Testis (tissue), 3 donors: ENCODE data around the gene MAST4. TPM values are rescaled to one million over a fixed set of nuclear protein-coding genes. Genes with fewer than 3 reads are reported as not detected.
A peak's percentile ranks its signal among the peaks of the same experiment; 100 is the strongest.

Experiments used
- DNase-seq: peaks from one replicate; pipeline ENCODE4 v3.0.0-alpha.2; 2019
- H3K27ac ChIP-seq, 2 donors: fragments of 200-600 bp; sonication (generic); one replicate each; pipeline ENCODE4 v1.5.1; 2019
- H3K27me3 ChIP-seq: fragments of 200-600 bp; sonication (generic); one replicate; pipeline ENCODE4 v1.5.1; 2019
- H3K36me3 ChIP-seq: fragments of 200-600 bp; sonication (generic); one replicate; pipeline ENCODE4 v1.5.1; 2017; ENCODE audit warnings: low read depth; ENCODE audit errors: missing control alignments
- H3K4me1 ChIP-seq: fragments of 200-600 bp; sonication (generic); one replicate; pipeline ENCODE4 v1.5.1; 2019
- H3K4me3 ChIP-seq, 2 donors: fragments of 200-600 bp; sonication (generic); one replicate each; pipeline ENCODE4 v1.5.1; 2017 to 2019
- H3K9me3 ChIP-seq: fragments of 200-600 bp; sonication (generic); one replicate; pipeline ENCODE4 v1.5.1; 2017
- POLR2A ChIP-seq: fragments of 450-650 bp; IDR thresholded peaks from one replicate; pipeline ENCODE4 v1.6.1; 2017; ENCODE audit warnings: antibody characterized with exemption, mild to moderate bottlenecking, moderate library complexity
- WGBS, 2 donors: methylation state at CpG; one replicate each; pipeline ENCODE4 v1.1.5; 2018; 5-methylcytosine and 5-hydroxymethylcytosine counted together
- intact Hi-C: fragments of 100-400 bp; cut with DNase I; formaldehyde crosslinking; loops from one replicate; pipeline ENCODE4 v1.15.1; 2023; ENCODE audit warnings: low total_unique reads
- polyA plus RNA-seq: library from polyadenylated mRNA; stranded (reverse); fragments of 350-450 nt; fragmentation: Illumina TruSeq; extraction: RNeasy Lipid Tissue Mini Kit (QIAGEN cat#74804); gene quantifications from one replicate; pipeline ENCODE4 v1.2.3, GENCODE V29; 2014; ENCODE audit warnings: low read depth, low replicate concordance; ENCODE audit not compliant: insufficient read depth
- total RNA-seq, 2 donors: library from RNA; depleted of rRNA; stranded (reverse); fragments of >200 nt; gene quantifications; one replicate each; pipeline ENCODE4 v1.2.3, GENCODE V29; 2016
- TF ChIP-seq, protein P1 (sequence below), 3 experiments: fragments of 450-650 bp in 2 of 3; fragments of 200-600 bp in 1 of 3; sonication (generic) in 1 of 3; IDR thresholded peaks; one replicate each; pipeline ENCODE4 v1.5.1; 2016 to 2019; ENCODE audit warnings: antibody characterized with exemption in 3 of 3, mild to moderate bottlenecking in 2 of 3, moderate library complexity in 1 of 3

The MAST4 gene
- total and polyA plus RNA-seq, 3 donors from 2014 or later = 27.2 to 56.4 (median 51.4) TPM

GRCh38 chr5:66661149-66661548 lies 65.0 kb downstream of the MAST4 start:
- Histone ChIP-seq H3K36me3 (no peaks in the 10 kb centered on the region), H3K27me3 (no peaks in the 10 kb centered on the region), H3K4me3 (no peak overlapping the region), H3K4me1 (no peaks in the 10 kb centered on the region), H3K9me3 (no peaks in the 10 kb centered on the region), H3K27ac (no peak overlapping the region)
- peak; percentile 34 for DNase-seq
- intact Hi-C loops = no loop called here
- 61 to 67% methylated on average over 3 of the region's 3 CpGs for WGBS, 2 donors
- no peak for TF ChIP-seq POLR2A
- TF ChIP-seq, protein P1, sequence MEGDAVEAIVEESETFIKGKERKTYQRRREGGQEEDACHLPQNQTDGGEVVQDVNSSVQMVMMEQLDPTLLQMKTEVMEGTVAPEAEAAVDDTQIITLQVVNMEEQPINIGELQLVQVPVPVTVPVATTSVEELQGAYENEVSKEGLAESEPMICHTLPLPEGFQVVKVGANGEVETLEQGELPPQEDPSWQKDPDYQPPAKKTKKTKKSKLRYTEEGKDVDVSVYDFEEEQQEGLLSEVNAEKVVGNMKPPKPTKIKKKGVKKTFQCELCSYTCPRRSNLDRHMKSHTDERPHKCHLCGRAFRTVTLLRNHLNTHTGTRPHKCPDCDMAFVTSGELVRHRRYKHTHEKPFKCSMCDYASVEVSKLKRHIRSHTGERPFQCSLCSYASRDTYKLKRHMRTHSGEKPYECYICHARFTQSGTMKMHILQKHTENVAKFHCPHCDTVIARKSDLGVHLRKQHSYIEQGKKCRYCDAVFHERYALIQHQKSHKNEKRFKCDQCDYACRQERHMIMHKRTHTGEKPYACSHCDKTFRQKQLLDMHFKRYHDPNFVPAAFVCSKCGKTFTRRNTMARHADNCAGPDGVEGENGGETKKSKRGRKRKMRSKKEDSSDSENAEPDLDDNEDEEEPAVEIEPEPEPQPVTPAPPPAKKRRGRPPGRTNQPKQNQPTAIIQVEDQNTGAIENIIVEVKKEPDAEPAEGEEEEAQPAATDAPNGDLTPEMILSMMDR (IDR thresholded peaks at IDR 0.05) = no peak

- TF ChIP-seq, protein P1 (IDR thresholded peaks at IDR 0.05) = no peak
- TF ChIP-seq POLR2A = no peak
- H3K36me3 ChIP-seq = no peaks in the 10 kb centered on the region
- no peak for DNase-seq
- H3K4me3 ChIP-seq = no peak overlapping the region
- no peaks in the 10 kb centered on the region for H3K9me3 ChIP-seq
- intact Hi-C loops = no loop called here
- WGBS, 2 donors = 79 to 81% methylated on average over 3 of the region's 3 CpGs
- H3K27me3 ChIP-seq = no peaks in the 10 kb centered on the region
- no peaks in the 10 kb centered on the region for H3K4me1 ChIP-seq
- H3K27ac ChIP-seq = no peak overlapping the region
Observed at GRCh38 chr5:66666778-66667177, 70.6 kb downstream of the MAST4 start.

DNA sequence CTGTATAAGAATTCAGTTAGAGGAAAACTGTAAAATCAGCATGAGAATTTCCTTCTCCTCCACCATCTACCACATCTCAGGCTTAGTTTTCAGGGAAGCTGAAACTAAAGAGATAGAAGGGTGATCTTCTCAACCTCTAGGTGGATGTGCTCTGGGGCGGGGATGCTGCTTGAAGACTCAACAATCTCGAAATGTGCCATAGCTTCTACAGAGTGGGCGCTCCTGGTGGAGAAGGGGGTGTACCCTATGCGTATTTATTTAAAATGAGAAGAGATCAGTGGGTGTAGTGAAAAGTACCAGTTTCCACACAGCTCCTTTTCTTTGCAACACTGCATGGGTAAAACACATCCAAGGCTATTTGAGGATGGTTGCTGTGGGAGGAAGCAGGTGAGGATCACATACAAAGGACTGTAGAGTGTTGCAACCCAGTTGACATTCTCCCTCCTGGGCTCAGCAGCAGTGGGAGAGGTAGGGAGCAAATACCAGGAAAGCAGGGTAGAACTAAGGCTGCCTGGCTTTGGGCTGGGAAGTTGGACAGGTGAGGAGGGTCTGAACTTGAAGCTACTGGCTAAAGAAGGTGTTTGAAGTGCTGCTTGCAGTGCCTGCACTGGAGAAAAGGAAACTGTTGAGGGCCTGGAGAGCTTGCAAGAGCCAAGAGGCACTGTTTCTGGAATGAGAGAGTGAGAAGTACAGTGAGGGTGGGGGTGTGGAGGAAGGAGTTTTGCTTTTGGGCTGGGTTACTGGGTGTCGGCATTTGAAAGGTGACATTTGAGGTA lies 73.1 kb downstream of the MAST4 start:
- DNase-seq = no peak
- intact Hi-C loops = no loop called here
- Histone ChIP-seq H3K4me1 (no peaks in the 10 kb centered on the region), H3K9me3 (no peaks in the 10 kb centered on the region), H3K36me3 (no peaks in the 10 kb centered on the region), H3K27me3 (no peaks in the 10 kb centered on the region), H3K27ac (no peak overlapping the region), H3K4me3 (no peak overlapping the region)
- WGBS, 2 donors = 91 to 93% methylated on average over 5 of the region's 5 CpGs
- TF ChIP-seq, protein P1 (IDR thresholded peaks at IDR 0.05) = no peak
- no peak for TF ChIP-seq POLR2A

- Histone ChIP-seq H3K4me3 (no peak overlapping the region), H3K9me3 (no peaks in the 10 kb centered on the region), H3K27ac (no peak overlapping the region), H3K4me1 (no peaks in the 10 kb centered on the region), H3K36me3 (no peaks in the 10 kb centered on the region), H3K27me3 (no peaks in the 10 kb centered on the region)
- intact Hi-C loops = no loop called here
- no peak for DNase-seq
- WGBS, 2 donors = 79 to 93% methylated on average over 3 of the region's 3 CpGs
- TF ChIP-seq POLR2A = no peak
- TF ChIP-seq, protein P1 (IDR thresholded peaks at IDR 0.05) = no peak
Observed at GRCh38 chr5:66669862-66670195, 73.6 kb downstream of the MAST4 start.

DNA sequence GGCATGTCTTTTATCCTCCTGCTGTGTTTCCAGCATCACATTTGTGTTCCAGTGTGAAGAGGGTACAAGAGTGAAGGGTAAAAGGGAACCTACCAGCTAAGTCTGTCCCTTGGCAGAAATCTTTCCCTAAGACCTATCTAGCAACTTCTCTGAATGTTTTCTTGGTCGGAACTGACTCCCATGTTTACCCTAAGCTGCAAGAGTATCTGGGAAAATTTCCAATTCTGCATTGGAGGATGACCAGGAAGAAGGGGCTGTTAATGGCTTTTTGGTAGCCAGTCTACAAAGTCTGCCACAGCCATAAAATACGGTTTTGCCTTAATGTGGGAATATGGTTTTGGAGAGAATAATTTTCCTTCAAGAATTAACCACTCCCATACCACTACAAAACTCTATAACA lies 75.1 kb downstream of the MAST4 start:
- H3K4me3 ChIP-seq = no peak overlapping the region
- DNase-seq = no peak
- 56 to 66% methylated on average over 2 of the region's 2 CpGs for WGBS, 2 donors
- no peaks in the 10 kb centered on the region for H3K4me1 ChIP-seq
- TF ChIP-seq, protein P1 (IDR thresholded peaks at IDR 0.05) = no peak
- no peak for TF ChIP-seq POLR2A
- H3K9me3 ChIP-seq = no peaks in the 10 kb centered on the region
- H3K27ac ChIP-seq = no peak overlapping the region
- no peaks in the 10 kb centered on the region for H3K27me3 ChIP-seq
- H3K36me3 ChIP-seq = no peaks in the 10 kb centered on the region
- intact Hi-C loops = no loop called here
